KBM-7 (cell line): ENCODE results near the gene ZNF768.
A peak's percentile ranks its signal among the peaks of the same experiment; 100 is the strongest.
"Not testable (repeated sequence)": the region's sequence is repeated elsewhere in the genome, so short reads cannot be mapped to it uniquely, and the experiment has no call there.

Experiments used
- DNase-seq: peaks from one replicate; pipeline ENCODE4 v3.0.0-alpha.2; 2015
- in situ Hi-C: fragments of 300-500 bp; cut with MboI; formaldehyde crosslinking; loops from 2 replicates; pipeline ENCODE4 v1.14.3; 2020; ENCODE audit warnings: low sequenced_read_pairs, low pct_unique_long_range_greater_than_20kb, mixed read lengths

ZNF768 gene

DNA sequence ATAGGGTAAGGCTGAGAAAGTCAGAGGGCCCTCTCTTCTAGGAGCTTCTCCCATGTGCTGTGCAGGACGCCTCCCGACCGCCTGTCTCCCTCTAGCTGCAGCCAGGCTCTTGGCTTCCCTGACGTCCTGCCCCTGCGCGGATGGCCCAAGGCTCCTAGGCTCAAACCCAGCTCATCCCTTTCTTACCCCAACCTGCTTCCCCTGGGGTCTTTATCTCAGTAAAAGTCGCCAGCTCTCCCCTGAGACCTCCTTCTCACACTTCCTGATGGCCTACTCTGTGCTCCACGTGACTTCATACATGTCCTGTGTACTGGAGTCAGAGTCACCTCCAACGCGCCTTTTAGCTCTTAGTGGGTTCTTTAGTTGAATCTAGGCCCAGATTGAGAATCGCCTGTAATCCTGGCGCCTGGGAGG lies 9.4 kb upstream of the ZNF768 start:
- in situ Hi-C loops = no loop called here
- DNase-seq = peak; percentile 69

DNA sequence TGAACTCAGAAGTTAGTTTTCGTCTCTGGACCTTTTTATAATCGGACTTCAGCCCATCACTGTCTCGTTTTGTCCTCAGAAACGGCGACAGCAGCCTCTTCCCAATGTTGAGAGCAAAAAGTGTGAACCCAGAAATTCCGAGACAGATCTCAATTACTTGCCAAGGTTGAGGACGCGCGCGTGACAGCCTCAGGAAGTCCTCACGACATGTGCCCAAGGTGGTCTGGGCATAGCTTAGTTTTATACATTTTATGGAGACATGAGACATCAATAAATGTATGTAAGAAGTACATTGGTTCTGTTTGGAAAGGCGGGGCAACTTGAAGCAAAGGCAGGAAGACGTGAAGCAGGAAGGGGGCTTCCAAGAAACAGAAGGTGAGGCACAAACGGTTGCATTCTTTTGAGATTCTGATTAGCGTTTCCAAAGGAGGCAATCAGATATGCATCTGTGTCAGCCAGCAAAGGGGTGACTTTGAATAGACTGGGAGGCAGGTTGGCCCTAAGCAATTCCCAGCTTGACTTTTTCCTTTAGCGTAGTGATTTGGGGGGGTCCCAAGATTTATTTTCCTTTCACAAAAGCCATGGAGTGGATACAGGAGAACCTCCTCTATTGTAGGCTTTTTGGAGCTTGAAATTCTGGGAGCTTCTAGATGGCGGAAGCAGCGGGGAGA lies 8.9 kb upstream of the ZNF768 start:
- in situ Hi-C loops = no loop called here
- no peak for DNase-seq

DNA sequence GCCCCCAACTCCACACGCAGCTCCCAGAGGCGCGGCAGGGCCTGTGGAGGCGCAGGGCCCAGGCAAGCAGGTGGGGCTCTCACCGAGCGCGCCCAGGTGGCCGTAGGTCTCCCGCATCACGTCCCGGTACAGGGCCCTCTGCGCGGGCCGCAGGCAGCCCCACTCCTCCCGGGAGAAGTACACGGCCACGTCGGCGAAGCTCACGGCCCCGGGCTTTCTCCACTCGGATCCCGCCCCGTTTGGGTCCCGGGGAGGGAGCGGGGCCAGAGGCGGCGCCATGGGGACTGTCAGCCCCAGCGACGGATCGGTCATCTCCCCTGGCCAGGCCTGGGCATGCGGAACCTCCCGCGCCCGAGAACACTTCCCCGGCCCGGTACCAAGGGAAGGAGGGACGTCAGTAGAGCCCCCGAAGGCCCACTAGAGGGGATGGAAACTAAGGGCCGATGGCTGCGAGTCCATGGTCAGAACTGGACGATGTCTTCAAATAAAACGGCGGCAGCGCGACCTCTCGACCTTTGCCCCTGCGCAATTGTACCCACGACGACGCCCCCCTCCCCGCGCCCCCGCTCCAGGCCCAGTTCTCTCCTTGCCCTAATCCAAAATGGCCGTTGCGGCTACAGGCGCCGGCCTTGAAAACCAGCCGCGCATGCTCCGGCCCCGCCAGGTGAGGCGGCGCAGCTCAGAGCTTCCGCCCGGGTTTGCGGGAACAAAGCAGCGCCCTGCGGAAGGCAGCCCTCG lies 8.2 kb upstream of the ZNF768 start, which contains the start of gene ZNF747:
Gene ZNF747, minus strand, starts transcription at position 491 of the 738 bp plus-strand sequence. Its CDS starts 179 bp downstream, at position 312.
- DNase-seq = peak; percentile 87
- in situ Hi-C loops = no loop called here

- DNase-seq = peak; percentile 47
- in situ Hi-C loops = no loop called here
Observed at GRCh38 chr16:30533748-30534367, 7.5 kb upstream of the ZNF768 start.

DNA sequence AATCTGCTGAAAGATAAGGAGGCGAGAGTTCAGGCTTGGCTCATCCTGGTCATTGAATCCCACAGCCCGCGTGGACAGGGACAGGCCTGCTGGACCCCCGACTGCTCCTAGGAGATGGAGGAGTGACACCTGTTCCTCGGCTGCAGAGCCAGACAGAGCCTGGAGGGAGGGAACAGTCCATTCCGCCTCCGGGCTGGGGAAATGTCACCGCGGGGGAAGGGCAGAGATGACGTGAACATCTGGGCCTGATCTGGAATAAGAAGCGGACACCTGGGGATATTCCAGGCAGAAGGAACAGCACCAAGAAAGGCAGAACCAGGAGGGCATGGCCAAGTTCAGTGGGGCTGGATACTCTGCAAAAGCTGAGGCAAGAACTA lies 6.8 kb upstream of the ZNF768 start:
- in situ Hi-C loops = no loop called here
- no peak for DNase-seq

- no peak for DNase-seq
- in situ Hi-C loops = no loop called here
Observed at GRCh38 chr16:30532285-30533145, 6.1 kb upstream of the ZNF768 start.

GRCh38 chr16:30530163-30531037 lies 4.0 kb upstream of the ZNF768 start:
- DNase-seq = no peak
- in situ Hi-C loops = no loop called here

DNA sequence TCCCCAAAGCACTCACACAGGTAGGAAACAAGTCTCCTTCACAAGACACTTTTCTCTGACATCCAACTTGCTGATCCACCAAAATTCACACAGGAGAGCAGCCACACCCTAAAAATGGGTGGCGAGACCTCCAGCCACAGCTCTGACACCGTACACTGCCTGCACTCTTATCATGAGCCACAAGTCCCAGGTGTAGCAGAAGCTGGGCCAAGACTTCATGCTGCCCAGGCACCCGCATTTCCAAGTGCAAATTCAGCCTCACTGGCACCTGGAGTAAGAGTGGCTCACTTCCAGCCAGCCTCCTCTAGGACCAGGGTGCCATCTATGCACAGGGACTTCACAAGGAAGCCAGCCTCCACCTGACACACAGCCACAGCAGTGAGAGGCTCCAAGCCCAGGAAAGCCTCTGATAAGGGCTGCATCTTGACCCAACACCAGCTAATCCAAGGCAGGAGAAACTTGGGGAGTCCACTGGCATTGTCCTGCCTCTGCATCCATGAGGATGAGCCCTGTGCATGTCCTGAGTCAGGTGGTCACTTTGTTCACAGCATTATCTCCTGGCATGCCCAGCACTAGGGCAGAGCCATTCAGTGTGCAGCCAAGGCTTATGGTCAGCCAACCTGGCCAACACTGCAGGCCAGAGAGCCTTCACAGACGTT lies 2.6 kb upstream of the ZNF768 start:
- in situ Hi-C loops = no loop called here

GRCh38 chr16:30527635-30528178 lies 1.3 kb upstream of the ZNF768 start:
- in situ Hi-C loops = no loop called here
- DNase-seq = peak; percentile 81

More for the DNA sequence above, 2.6 kb upstream of the ZNF768 start:
- no peak for DNase-seq

GRCh38 chr16:30526823-30527634 lies 663 bp upstream of the ZNF768 start:
- peak; percentile 99 for DNase-seq
- in situ Hi-C loops = no loop called here

DNA sequence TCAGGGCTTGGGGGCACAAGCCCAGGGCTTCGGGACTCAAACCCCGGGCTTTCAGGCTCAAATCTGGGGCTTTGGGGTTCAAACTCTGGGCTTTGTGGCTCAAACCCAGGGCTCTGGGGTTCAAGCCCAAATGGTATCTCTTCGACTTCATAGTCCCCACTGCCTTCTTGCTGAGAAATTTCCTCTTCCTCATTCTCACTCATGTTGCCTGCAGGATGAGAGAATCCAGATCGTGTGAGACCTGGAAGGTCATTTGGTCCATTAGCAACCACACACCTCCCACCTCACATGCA lies 576 bp downstream of the ZNF768 start:
- in situ Hi-C loops = no loop called here
- no peak for DNase-seq

DNA sequence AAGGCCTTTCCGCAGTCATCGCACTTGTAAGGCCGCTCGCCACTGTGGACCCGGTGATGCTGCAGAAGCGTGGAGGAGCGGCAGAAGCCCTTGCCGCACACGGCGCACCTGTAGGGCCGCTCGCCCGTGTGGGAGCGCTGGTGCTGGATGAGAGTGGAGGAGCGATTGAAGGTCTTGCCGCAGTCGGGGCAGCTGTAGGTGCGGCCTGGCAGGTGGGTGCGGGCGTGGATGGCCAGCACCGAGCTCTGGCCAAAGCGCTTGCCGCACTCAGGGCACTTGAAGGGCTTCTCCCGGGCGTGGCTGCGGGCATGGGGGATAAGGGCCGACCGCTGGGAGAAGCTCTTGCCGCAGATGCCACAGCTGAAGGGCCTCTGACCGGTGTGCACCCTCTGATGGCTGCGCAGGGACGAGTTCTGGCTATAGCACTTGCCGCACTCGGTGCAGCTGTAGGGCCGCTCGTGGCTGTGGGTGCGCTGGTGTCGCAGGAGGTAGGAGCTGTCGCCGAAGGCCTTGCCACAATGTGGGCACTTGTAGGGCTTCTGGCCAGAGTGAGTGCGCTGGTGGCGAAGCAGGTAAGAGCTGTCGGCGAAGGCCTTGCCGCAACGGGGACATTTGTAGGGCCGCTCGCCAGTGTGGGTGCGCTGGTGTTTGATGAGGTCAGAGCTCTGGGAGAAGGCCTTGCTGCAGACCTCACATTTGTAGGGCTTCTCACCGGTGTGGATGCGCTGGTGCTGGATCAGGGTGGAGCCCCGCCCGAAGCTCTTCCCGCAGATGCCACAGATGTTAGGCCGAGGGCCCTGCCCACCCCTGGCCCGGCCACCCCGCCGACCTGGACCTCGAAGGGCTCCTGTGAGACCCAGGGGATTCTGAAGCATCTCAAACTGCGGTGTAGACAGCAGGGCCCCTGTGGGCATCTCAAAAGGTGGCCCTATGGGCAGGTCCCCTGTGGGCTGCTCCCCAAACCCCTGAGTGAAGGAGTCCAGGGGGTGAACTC lies 1.5 kb downstream of the ZNF768 start:
- DNase-seq = no peak

GRCh38 chr16:30523768-30524574 lies 2.4 kb downstream of the ZNF768 start:
- in situ Hi-C loops = no loop called here
- DNase-seq = no peak

More for the DNA sequence above, 1.5 kb downstream of the ZNF768 start:
- in situ Hi-C loops = no loop called here

DNA sequence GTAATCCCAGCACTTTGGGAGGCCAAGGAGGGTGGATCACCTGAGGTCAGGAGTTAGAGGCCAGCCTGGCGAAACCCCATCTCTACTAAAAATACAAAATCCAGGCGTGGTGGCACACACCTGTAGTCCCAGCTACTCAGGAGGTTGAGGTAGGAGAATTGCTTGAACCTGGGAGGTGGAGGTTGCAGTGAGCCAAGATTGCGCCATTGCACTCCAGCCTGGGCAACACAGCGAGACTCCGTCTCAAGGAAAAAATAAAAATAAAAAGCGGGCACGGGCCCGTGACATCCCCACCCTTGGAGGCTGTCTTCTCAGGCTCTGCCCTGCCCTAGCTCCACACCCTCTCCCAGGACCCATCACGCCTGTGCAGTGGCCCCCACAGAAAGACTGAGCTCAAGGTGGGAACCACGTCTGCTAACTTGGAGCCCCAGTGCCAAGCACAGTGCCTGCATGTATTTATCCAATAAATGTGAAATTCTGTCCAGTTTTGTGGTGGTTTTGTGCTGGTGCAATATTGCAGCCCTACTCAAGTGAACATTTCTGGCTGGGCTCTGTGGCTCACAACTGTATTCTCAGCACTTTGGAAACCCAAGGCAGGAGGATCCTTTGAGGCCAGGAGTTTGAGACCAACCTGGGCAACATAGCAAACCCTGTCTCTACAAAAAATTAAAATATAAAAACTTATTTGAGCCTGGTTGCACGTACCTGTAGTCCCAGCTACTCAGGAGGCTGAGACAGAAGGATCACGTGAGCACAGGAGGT lies 3.5 kb downstream of the ZNF768 start:
- DNase-seq, in situ Hi-C loops: not testable (repeated sequence)
